GM21825 (cell line): ENCODE data around the gene MATR3.
"Not testable (repeated sequence)": the region's sequence is repeated elsewhere in the genome, so short reads cannot be mapped to it uniquely, and the experiment has no call there.

Experiments
- ATAC-seq: cut with Tn5 transposase; IDR thresholded peaks from one replicate; pipeline ENCODE4 v1.9.1; 2021; ENCODE audit warnings: mild to moderate bottlenecking, moderate library complexity; ENCODE audit not compliant: unreplicated experiment

MATR3 gene, protein sequence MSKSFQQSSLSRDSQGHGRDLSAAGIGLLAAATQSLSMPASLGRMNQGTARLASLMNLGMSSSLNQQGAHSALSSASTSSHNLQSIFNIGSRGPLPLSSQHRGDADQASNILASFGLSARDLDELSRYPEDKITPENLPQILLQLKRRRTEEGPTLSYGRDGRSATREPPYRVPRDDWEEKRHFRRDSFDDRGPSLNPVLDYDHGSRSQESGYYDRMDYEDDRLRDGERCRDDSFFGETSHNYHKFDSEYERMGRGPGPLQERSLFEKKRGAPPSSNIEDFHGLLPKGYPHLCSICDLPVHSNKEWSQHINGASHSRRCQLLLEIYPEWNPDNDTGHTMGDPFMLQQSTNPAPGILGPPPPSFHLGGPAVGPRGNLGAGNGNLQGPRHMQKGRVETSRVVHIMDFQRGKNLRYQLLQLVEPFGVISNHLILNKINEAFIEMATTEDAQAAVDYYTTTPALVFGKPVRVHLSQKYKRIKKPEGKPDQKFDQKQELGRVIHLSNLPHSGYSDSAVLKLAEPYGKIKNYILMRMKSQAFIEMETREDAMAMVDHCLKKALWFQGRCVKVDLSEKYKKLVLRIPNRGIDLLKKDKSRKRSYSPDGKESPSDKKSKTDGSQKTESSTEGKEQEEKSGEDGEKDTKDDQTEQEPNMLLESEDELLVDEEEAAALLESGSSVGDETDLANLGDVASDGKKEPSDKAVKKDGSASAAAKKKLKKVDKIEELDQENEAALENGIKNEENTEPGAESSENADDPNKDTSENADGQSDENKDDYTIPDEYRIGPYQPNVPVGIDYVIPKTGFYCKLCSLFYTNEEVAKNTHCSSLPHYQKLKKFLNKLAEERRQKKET

GRCh38 chr5:139293507-139294373, at the start of gene MATR3:
TSS of gene MATR3 (plus strand) at chr5:139293740. CDS start at chr5:139307416, 13,676 bp downstream.
- ATAC-seq: peak; percentile 70

DNA sequence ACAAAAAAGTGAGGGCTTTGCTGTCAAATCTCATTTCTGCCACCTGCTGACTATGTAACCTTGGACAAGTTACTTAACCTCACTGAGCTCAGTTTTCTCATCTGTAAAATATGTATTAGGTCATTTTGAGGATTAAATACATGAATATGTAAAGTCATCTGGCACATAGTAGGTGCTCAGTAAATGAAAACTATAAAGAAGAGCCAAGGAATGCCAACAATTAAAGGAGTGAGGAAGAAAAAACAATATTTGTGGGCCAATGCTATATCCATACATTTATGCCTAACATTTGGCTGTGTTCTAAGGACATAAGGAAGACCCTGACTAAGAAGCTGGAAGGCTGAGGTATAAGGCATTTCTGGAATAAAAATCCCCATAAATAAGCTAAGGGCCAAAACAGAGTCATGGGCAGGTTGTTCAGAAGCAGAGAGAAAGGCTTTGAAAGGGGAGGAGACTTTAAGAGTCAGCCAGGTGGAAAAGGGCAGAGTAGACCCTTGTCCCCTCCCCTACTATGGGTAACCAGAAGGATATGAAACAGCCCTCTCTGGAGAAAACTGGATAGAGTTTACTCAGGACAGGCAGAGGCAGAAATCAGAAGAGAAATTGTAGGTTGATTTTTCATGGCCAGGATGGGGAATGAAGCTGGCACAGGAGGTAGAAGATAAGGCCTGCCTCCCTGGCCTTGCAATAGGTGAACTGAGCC, 47.8 kb upstream of the MATR3 start:
- no peak for ATAC-seq

DNA sequence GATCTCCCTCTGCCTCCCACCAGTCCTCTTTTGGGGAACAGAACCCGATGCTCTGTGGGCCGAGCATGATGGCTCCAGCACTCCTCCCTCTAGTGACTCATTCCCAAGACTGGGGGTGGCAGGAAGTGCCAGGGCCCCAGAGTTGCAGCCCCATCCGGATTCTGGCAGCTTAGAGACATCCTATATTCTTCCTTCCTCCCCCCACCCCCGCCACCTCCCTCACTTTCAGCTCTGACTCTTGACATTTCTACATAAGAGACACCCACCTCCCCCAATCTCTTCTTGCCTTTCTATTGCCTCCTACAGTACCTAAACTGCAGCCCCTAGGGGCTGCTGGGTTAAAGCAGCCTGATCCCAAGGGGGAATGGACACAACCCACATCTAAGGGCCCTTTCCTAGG, 47.1 kb upstream of the MATR3 start:
- ATAC-seq: no peak

DNA sequence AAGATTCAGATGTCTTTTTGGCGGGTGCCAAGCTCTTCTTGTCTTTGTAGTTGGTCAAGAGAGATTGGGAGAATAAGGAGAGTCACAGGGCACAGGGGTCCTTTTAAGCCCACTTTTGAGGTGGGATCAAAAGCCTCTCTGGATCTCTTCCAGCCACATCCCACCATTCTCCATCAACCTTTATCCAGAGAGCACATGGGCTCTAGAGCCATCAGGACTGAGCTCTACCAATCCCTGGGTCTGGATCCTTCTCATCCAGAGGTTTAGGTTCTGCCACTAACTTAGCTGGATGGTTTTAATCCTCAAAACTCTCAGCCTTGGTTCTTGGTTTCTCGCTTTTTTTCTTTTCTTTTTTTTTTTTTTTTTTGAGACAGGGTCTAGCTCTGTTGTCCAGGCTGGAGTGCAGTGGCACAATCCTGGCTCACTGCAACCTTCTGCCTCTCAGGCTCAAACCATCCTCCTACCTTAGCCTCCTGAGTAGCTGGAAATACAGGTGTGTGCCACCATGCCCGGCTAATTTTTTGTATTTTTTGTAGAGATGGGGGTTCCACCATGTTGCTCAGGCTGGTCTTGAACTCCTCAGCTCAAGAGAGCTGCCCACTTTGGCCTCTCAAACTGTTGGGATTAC, 44.6 kb upstream of the MATR3 start:
- no peak for ATAC-seq

- ATAC-seq: no peak
These were observed 42.3 kb upstream of the MATR3 start for GRCh38 chr5:139251281-139251687.

GRCh38 chr5:139251695-139252288, 41.7 kb upstream of the MATR3 start:
- no peak for ATAC-seq

DNA sequence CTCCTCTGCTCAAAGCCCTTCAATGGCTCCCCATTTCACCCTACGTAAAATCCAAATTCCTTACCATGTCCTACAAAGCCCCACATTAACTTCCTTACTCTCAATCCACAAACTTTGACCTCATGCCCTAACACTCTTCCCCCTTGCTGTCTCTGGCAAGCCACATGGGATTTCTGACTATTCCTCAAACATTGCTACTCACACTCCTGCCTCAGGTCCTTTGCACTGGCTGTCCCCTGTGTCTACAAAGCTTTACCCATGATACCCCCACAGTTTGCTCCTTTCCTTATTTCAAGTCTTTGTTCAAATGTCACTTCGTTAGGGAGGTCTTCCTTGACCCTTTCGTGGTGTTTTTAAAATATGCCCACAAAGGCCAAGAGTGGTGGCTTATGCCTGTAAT, 40.4 kb upstream of the MATR3 start:
- ATAC-seq: no peak

GRCh38 chr5:139256820-139257219, 36.7 kb upstream of the MATR3 start:
- ATAC-seq: no peak

- no peak for ATAC-seq
These were observed 31.3 kb upstream of the MATR3 start for GRCh38 chr5:139262059-139262741.

GRCh38 chr5:139262742-139263445, 30.6 kb upstream of the MATR3 start:
- ATAC-seq: peak; percentile 77

DNA sequence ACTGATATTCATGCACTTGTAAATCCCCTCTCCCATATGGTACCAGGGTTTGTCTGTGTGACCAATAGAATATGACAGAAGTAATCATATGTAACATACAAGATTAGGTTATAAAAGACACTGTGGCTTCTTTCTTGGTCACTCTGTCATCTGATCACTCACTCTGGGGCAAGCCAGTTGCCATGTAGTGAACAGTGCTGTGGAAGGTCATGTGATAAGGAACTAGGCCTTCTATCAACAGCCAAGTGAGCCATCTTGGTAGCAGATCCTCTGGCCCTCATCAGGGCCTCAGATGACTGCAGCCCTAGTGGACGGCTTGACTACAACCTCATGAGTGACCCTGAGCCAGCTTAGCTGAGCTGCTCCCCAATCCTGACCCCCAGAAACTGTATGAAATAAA, 30.0 kb upstream of the MATR3 start:
- no peak for ATAC-seq

- ATAC-seq: no peak
These were observed 29.6 kb upstream of the MATR3 start for GRCh38 chr5:139263946-139264345.

GRCh38 chr5:139265001-139265400, 28.5 kb upstream of the MATR3 start:
- ATAC-seq: no peak

GRCh38 chr5:139266236-139266635, 27.3 kb upstream of the MATR3 start:
- no peak for ATAC-seq

DNA sequence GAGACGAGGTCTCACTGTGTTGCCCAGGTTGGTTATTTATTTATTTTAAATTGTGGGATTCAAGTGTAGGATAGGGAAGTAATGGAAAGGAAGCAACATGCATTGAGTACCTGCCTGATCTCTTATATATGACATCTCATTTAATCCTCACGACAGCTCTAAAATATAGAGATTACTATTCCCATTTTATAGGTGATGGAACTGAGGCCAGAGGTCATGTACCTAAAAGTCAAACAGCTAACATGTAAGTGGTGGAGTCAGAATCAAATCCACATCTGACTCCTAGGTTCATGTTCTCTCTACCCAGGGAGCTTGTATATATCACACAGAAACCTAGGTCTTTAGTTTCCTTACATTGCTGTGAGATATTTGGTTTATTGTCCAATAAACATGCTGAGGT, 26.1 kb upstream of the MATR3 start:
- ATAC-seq: no peak

- ATAC-seq: no peak
These were observed 25.0 kb upstream of the MATR3 start for GRCh38 chr5:139268364-139269202.

- not testable (repeated sequence) for ATAC-seq
These were observed 22.8 kb upstream of the MATR3 start for GRCh38 chr5:139270718-139271117.
